ENCODE results near the gene FAM162A.
A peak's percentile ranks its signal among the peaks of the same experiment; 100 is the strongest.

Gene FAM162A

DNA sequence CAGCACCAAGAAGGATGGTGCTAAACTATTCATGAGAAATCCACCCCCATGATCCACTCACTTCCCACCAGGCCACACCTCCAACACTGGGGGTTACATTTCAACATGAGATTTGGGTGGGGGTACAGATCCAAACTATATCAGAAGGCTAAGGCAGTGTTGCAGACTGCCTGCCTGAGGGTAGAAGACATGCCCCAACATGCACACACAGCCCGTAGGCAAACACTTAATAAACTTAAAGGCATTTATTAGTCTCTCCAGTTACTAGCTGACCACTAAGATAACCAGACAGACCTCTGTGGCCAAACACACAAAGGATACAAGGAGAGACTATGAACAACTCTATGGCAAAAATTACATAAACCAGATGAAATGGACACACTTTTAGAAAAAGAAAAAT lies 10.2 kb downstream of the FAM162A start:
- Mint-ChIP-seq H3K4me3 (no peak overlapping the region), H3K9me3 (no peaks in the 10 kb centered on the region), H3K36me3 (ENCODE audit: low read depth) (peaks cover 20% of the 10 kb centered on the region), H3K27me3 (ENCODE audit: low read depth) (no peaks in the 10 kb centered on the region), H3K4me1 (ENCODE audit: low read depth) (peaks cover 26% of the 10 kb centered on the region), H3K27ac (no peak overlapping the region)
- DNase-seq (ENCODE audit: low spot score) = no peak

DNA sequence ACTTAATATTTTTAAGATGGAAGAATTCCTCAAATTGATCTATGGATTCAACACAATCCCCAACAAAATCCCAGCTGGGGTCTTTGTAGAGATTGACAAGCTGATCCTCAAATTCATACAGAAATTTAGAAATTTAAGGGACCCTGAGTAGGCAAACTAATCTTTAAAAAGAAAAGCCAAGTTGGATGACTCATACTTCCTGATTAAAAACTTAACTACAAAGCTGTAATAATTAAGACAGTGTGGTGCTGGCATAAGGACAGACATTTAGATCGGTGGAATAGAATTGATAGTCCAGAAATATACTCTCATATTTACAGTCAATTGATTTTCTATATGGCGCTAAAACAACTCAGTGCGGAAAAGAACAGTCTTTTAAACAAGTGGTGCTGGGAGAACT lies 11.6 kb downstream of the FAM162A start:
- no peak for DNase-seq (ENCODE audit: low spot score)
- no peak overlapping the region for H3K4me3 Mint-ChIP-seq
- H3K9me3 Mint-ChIP-seq = no peaks in the 10 kb centered on the region

DNA sequence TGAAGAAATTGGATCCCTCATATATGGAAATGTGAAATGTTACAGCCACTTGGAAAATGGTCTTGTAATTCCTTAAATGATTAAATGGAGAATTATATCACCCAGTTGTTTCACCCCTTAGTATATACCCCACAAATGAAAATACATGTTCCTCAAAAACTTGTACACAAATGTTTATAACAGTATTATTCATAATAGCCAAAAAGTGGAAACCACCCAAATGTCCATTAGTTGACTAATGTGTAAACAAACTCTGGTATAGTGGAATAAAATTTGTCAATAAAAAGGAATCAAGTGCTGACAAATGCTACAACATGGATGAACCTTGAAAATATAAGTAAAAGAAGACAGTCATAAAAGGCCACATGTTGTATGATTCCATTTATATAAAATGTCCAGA lies 12.5 kb downstream of the FAM162A start:
- Mint-ChIP-seq H3K4me1 (ENCODE audit: low read depth) (peaks cover 26% of the 10 kb centered on the region), H3K9me3 (no peaks in the 10 kb centered on the region)
- DNase-seq (ENCODE audit: low spot score) = no peak

More for the DNA sequence above, 11.6 kb downstream of the FAM162A start:
- no peaks in the 10 kb centered on the region for H3K27me3 Mint-ChIP-seq (ENCODE audit: low read depth)
- peaks cover 26% of the 10 kb centered on the region for H3K4me1 Mint-ChIP-seq (ENCODE audit: low read depth)
- H3K36me3 Mint-ChIP-seq (ENCODE audit: low read depth) = peaks cover 29% of the 10 kb centered on the region
- no peak overlapping the region for H3K27ac Mint-ChIP-seq

DNA sequence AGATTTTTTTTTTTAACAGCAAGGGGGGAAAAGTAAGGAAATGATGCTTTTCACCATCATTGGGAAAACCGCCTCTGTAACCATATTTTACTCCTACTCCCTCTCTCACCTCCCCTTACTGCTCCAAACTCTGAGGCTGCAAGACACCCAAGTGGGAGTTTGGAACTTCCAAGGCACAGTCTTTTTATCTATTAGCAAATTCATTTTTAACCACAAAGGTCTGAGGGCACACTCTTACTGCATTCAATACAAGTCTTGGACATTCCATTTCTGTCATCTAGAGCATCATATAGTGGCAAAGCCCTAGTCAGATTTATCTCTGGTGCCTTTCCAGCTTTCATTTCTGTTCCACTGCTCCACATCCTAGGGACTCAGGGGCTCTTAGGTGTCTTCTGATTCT lies 13.2 kb downstream of the FAM162A start:
- Mint-ChIP-seq H3K4me3 (no peak overlapping the region), H3K27ac (no peak overlapping the region), H3K9me3 (no peaks in the 10 kb centered on the region), H3K4me1 (ENCODE audit: low read depth) (peaks cover 26% of the 10 kb centered on the region), H3K27me3 (ENCODE audit: low read depth) (no peaks in the 10 kb centered on the region), H3K36me3 (ENCODE audit: low read depth) (peaks cover 31% of the 10 kb centered on the region)
- DNase-seq (ENCODE audit: low spot score) = no peak

More for the DNA sequence above, 12.5 kb downstream of the FAM162A start:
- H3K4me3 Mint-ChIP-seq = no peak overlapping the region
- H3K36me3 Mint-ChIP-seq (ENCODE audit: low read depth) = peaks cover 31% of the 10 kb centered on the region
- no peaks in the 10 kb centered on the region for H3K27me3 Mint-ChIP-seq (ENCODE audit: low read depth)
- no peak overlapping the region for H3K27ac Mint-ChIP-seq

DNA sequence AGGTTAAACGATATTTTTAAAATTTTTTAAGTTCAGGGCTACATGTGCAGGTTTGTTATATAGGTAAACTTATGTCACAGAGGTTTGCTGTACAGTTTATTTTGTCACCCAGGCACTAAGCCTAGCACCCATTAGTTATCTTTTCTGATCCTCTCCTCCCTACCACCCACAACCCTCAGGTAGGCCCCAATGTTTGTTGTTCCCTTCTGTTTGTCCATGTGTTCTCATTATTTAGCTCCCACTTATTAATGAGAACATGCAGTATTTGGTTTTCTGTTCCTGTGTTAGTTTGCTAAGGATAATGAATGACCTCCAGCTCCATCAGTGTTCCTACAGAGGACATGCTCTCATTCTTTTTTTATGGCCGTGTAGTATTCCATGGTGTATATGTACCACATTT lies 14.9 kb downstream of the FAM162A start:
- H3K4me3 Mint-ChIP-seq = no peak overlapping the region
- DNase-seq (ENCODE audit: low spot score) = no peak
- no peak overlapping the region for H3K27ac Mint-ChIP-seq
- no peaks in the 10 kb centered on the region for H3K27me3 Mint-ChIP-seq (ENCODE audit: low read depth)
- peaks cover 21% of the 10 kb centered on the region for H3K4me1 Mint-ChIP-seq (ENCODE audit: low read depth)
- peaks cover 37% of the 10 kb centered on the region for H3K36me3 Mint-ChIP-seq (ENCODE audit: low read depth)
- no peaks in the 10 kb centered on the region for H3K9me3 Mint-ChIP-seq

DNA sequence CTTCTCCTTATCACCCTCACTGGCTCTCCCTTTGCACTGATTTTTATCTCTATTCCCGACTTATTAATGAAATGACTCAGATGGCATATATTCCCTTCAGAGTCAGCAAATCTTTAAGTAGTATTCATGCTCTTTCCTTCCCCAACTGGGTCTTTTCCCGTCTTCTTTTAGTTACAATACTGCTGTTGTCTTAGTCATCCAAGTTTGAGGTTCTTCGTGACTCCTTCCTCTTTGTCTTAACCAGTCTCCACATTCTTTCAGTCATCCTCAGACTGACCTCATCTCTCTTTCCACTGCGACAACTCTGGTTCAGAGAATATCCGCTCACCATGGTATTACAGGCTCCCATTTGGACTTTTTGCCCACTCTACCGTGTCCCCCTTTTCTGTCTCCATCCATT lies 19.5 kb downstream of the FAM162A start:
- peaks cover 44% of the 10 kb centered on the region for H3K36me3 Mint-ChIP-seq (ENCODE audit: low read depth)
- H3K27me3 Mint-ChIP-seq (ENCODE audit: low read depth) = no peaks in the 10 kb centered on the region
- H3K4me3 Mint-ChIP-seq = no peak overlapping the region
- no peak overlapping the region for H3K27ac Mint-ChIP-seq
- no peaks in the 10 kb centered on the region for H3K4me1 Mint-ChIP-seq (ENCODE audit: low read depth)
- H3K9me3 Mint-ChIP-seq = no peaks in the 10 kb centered on the region
- no peak for DNase-seq (ENCODE audit: low spot score)

DNA sequence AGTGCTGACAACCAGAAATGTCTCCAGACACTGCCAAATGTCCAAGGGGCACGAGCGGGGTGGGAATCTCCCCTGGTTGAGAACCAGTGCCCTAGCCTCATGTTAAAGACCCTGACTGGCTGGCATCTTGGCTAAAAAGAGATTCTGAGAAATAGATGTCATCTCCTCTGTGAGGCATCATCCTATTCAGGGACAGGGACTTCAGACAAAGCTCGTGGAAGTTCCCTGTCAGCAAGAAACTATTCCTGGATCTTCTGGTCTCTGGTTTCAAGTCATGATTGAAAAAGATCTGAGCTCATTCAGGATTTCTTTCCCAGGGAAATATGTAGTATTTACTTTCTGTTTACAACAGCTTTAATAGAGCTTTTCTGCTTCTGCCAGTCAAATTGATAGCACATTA lies 21.0 kb downstream of the FAM162A start:
- no peak for DNase-seq (ENCODE audit: low spot score)
- Mint-ChIP-seq H3K4me3 (no peak overlapping the region), H3K36me3 (ENCODE audit: low read depth) (peaks cover 45% of the 10 kb centered on the region), H3K27ac (no peak overlapping the region), H3K4me1 (ENCODE audit: low read depth) (peaks cover 4% of the 10 kb centered on the region), H3K9me3 (no peaks in the 10 kb centered on the region), H3K27me3 (ENCODE audit: low read depth) (no peaks in the 10 kb centered on the region)

DNA sequence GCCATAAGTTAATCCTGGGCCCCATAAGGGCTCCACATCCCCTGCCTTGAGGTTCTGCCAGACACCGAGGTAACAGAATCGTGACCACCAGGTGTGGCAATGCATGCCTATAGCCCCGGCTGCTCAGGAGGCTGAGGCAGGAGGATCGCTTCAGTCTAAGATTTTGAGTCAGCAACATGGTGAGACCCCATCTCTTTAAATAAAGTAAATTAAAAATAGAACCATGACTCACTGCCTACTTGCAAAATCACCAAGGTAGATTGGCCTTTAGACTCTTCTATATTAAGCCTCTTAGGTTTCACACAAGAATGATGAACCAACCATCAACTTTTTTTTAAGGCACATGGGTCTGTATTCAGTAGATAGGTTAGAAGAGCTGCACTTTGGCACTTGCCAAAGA lies 22.2 kb downstream of the FAM162A start:
- no peak for DNase-seq (ENCODE audit: low spot score)
- H3K4me3 Mint-ChIP-seq = no peak overlapping the region
- H3K4me1 Mint-ChIP-seq (ENCODE audit: low read depth) = peaks cover 6% of the 10 kb centered on the region
- H3K27me3 Mint-ChIP-seq (ENCODE audit: low read depth) = no peaks in the 10 kb centered on the region
- H3K9me3 Mint-ChIP-seq = no peaks in the 10 kb centered on the region
- H3K27ac Mint-ChIP-seq = no peak overlapping the region
- peaks cover 48% of the 10 kb centered on the region for H3K36me3 Mint-ChIP-seq (ENCODE audit: low read depth)

DNA sequence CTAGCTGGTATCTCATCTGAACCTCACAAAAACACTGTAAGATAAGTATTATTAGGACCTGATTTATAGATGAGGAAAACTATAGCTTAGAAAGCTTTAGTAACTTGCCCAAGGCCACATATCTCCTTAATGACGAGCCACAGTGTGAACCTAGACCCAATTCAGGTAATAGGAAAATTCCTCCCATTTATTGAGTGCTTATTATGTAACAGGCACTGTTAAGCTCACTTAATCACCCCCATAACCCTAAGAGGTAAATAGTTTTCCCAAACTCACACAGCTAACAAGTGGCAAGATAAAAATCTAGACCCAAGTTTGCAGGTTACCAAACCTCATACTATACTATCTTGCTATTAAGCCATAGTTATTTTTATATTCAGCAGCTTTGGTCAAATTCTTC lies 24.0 kb downstream of the FAM162A start:
- Mint-ChIP-seq H3K4me3 (no peak overlapping the region), H3K36me3 (ENCODE audit: low read depth) (peaks cover 55% of the 10 kb centered on the region), H3K27ac (no peak overlapping the region), H3K9me3 (no peaks in the 10 kb centered on the region), H3K27me3 (ENCODE audit: low read depth) (no peaks in the 10 kb centered on the region), H3K4me1 (ENCODE audit: low read depth) (peaks cover 11% of the 10 kb centered on the region)
- DNase-seq (ENCODE audit: low spot score) = no peak

DNA sequence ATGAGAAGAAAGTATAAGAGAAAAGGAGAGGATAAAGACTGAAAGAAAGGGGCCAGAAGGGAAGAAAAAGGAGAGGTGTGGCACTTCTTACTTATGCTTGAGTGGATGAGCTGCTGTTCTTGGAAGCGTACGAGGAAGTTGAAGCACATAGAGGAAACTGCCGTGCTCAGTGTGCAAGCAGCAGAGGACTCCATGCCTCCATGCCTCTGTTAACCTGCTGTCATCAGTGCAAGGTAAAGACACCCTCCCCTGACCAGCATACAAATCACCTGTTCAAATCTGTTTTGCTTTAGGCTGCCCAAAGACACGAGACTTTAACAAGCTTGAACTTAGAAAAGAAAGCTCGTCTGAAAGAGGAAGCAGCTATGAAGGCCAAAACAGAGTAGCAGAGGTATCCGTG lies 25.5 kb downstream of the FAM162A start:
- H3K4me1 Mint-ChIP-seq (ENCODE audit: low read depth) = peaks cover 18% of the 10 kb centered on the region
- peaks cover 49% of the 10 kb centered on the region for H3K36me3 Mint-ChIP-seq (ENCODE audit: low read depth)
- H3K27me3 Mint-ChIP-seq (ENCODE audit: low read depth) = no peaks in the 10 kb centered on the region
- no peaks in the 10 kb centered on the region for H3K9me3 Mint-ChIP-seq
- no peak overlapping the region for H3K4me3 Mint-ChIP-seq
- no peak for DNase-seq (ENCODE audit: low spot score)
- peak overlapping the region; percentile 55 for H3K27ac Mint-ChIP-seq

DNA sequence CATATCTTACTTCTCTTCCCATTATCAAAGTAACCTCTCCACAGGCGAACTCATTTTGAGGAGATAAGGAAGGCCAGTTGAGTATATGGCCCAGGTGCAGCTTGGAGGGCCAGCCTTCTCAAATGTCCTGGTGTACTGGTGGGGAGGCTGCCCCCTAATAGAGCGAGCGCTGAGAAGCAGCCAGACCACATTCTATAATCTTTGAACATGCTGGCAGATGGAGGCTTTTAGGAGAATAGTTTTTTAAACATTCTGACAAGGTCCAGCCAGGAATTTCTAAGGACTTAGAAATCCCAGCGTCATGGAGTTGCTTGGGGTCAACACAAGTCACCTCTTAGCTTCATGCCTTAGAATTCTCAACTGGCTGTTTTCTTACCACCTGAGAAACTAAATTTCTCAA lies 26.1 kb downstream of the FAM162A start:
- H3K27me3 Mint-ChIP-seq (ENCODE audit: low read depth) = no peaks in the 10 kb centered on the region
- no peak overlapping the region for H3K4me3 Mint-ChIP-seq
- H3K36me3 Mint-ChIP-seq (ENCODE audit: low read depth) = peaks cover 53% of the 10 kb centered on the region
- DNase-seq (ENCODE audit: low spot score) = no peak
- no peaks in the 10 kb centered on the region for H3K9me3 Mint-ChIP-seq
- H3K4me1 Mint-ChIP-seq (ENCODE audit: low read depth) = peaks cover 24% of the 10 kb centered on the region
- H3K27ac Mint-ChIP-seq = no peak overlapping the region

DNA sequence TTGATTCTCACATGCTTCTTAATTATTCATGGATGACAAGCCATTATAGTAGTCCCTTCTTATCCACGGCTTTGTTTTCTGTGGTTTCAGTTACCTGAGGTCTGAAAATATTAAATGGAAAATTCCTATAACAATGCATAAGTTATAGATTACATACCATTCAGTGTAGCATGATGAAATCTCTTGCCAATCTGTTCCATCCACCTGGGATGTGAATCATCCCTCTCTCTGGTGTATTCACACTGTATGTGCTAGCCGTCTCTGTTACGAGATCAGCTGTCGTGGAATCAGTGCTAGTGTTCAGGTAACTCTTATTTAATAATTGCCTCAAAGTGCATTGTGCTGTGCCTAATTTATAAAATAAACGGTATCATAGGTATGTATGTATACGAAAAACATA lies 26.7 kb downstream of the FAM162A start:
- Mint-ChIP-seq H3K27ac (no peak overlapping the region), H3K36me3 (ENCODE audit: low read depth) (peaks cover 53% of the 10 kb centered on the region), H3K27me3 (ENCODE audit: low read depth) (no peaks in the 10 kb centered on the region), H3K4me1 (ENCODE audit: low read depth) (peaks cover 27% of the 10 kb centered on the region), H3K4me3 (no peak overlapping the region), H3K9me3 (no peaks in the 10 kb centered on the region)
- no peak for DNase-seq (ENCODE audit: low spot score)

DNA sequence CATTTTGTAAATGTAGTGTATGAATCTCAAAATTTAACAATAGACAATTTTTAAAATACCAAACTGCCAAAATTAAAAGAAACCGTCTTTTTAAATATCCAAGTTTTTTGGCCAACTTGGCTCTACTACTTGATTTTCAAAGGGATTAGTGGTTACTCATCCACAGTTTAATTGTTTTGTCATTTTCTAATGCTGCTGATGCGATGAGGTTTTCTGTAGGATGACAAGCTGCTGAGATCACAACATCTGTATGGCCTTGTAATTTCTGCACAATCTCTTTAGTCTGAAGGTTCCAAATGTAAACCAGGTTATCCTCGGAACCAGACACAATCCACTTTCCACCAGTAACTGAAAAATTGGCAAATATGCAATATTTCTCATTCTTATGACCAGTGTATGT lies 30.4 kb downstream of the FAM162A start:
- DNase-seq (ENCODE audit: low spot score) = no peak
- Mint-ChIP-seq H3K36me3 (ENCODE audit: low read depth) (peaks cover 32% of the 10 kb centered on the region), H3K4me3 (peak overlapping the region; percentile 99), H3K9me3 (no peaks in the 10 kb centered on the region), H3K4me1 (ENCODE audit: low read depth) (peaks cover 32% of the 10 kb centered on the region), H3K27ac (peak overlapping the region; percentile 100), H3K27me3 (ENCODE audit: low read depth) (peaks cover 3% of the 10 kb centered on the region)

DNA sequence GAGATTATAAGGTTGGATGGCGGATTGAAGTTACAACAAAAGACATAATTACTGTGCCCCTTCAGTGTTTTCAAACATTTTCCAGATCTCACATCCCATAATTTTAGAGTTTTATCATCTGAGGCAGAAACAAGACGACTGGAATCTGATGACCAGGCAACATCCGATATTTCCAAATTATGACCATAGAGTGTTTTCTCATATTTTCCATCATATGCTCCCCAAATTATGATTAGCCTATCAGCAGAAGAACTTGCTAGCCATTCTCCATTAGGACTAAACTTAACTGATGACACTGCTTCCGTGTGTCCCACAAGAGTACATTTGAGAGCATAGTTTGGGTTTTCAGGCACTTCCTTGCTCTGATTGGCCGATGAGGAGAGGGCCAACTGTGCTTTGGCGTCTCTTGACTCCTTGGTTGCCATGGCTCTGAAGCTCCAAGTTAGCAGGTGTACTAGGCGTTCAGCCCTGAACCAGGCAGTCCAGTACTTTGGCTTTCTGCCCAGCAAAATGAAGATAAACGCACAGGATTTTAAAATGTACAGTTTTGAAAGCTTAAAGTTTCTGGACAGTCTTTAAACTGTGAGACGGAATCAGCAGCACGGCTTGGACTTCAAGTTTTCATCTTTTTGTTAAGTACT lies 31.2 kb downstream of the FAM162A start:
- Mint-ChIP-seq H3K36me3 (ENCODE audit: low read depth) (peaks cover 29% of the 10 kb centered on the region), H3K4me3 (peak overlapping the region; percentile 99), H3K27ac (peak overlapping the region; percentile 100), H3K4me1 (ENCODE audit: low read depth) (peaks cover 32% of the 10 kb centered on the region), H3K9me3 (no peaks in the 10 kb centered on the region), H3K27me3 (ENCODE audit: low read depth) (peaks cover 3% of the 10 kb centered on the region)
- DNase-seq (ENCODE audit: low spot score) = peak; percentile 39
